HepG2 (cell line): ENCODE data around the gene SELENOH. TPM values are rescaled to one million over a fixed set of nuclear protein-coding genes. Genes with fewer than 3 reads are reported as not detected.

Experiments used
- ATAC-seq: fragments of 200-7000 bp; cut with Tn5 transposase; 3 replicates; pipeline ENCODE4 v1.9.1; 2020; ENCODE audit warnings: mild to moderate bottlenecking, moderate library complexity
- BruUV-seq: library from RNA; stranded (reverse); fragments of 400-500 nt; replicated peaks from 2 replicates; lab custom pipeline; 2021; lab: Mats Ljungman, UMichigan
- CTCF ChIA-PET: fragments of 300-600 bp; formaldehyde crosslinking; extraction: SDS; loops from one replicate; lab custom pipeline; 2021; ENCODE audit warnings: low total read pairs, inconsistent platforms, low intra/inter-chr PET ratio; lab: Yijun Ruan, JAX
- POLR2A ChIA-PET: fragments of 350-600 bp; sonication (Branson Sonifier 250); formaldehyde crosslinking; loops from one replicate; lab custom pipeline; 2020; ENCODE audit warnings: antibody characterized with exemption, inconsistent platforms; lab: Yijun Ruan, JAX
- DNase-seq: peaks from one replicate; pipeline ENCODE4 v3.0.0-alpha.2; 2015; ENCODE audit warnings: low spot score
- FAIRE-seq: peaks from 3 replicates; lab custom pipeline; 2011; peaks lifted over from hg19 to GRCh38; lab: Jason Lieb, UNC
- H2AFZ ChIP-seq: one replicate; pipeline ENCODE4 v1.6.1; 2011; ENCODE audit warnings: low read length, inconsistent platforms
- H3K27ac ChIP-seq: fragments of 300-600 bp; 3 replicates; pipeline ENCODE4 v1.8.0; 2011; ENCODE audit warnings: mixed run types, mild to moderate bottlenecking, mixed read lengths, low read length, inconsistent platforms; ENCODE audit not compliant: insufficient read depth; ENCODE audit errors: extremely low read length
- H3K27me3 ChIP-seq, 2 experiments: fragments of 200-600 bp in 1 of 2; 2 replicates in 1 of 2; 3 replicates in 1 of 2; pipeline versions ENCODE4 v1.6.0 to v1.8.0; 2011; ENCODE audit warnings: low read length in 2 of 2, mild to moderate bottlenecking in 2 of 2, moderate library complexity in 2 of 2, inconsistent platforms in 1 of 2; ENCODE audit not compliant: insufficient read depth in 2 of 2, control insufficient read depth in 1 of 2
- H3K36me3 ChIP-seq, 2 experiments: fragments of 200-600 bp in 1 of 2; replicated peaks in 1 of 2; 2 replicates in 1 of 2; 3 replicates in 1 of 2; pipeline versions ENCODE4 v1.5.1 to v1.8.0; 2011; ENCODE audit warnings: low read length in 2 of 2, inconsistent platforms in 1 of 2; ENCODE audit not compliant: insufficient read depth in 2 of 2, control insufficient read depth in 1 of 2
- H3K4me1 ChIP-seq: 2 replicates; pipeline ENCODE4 v1.5.1; 2012; ENCODE audit warnings: low read length, inconsistent platforms; ENCODE audit not compliant: insufficient read depth
- H3K4me2 ChIP-seq: 2 replicates; pipeline ENCODE4 v1.6.0; 2011; ENCODE audit warnings: low read depth, low read length, inconsistent platforms
- H3K4me3 ChIP-seq, 3 experiments: fragments of 200-600 bp in 1 of 3; sonication (generic), shearing (Covaris generic) in 1 of 3; replicated peaks in 1 of 3; 2 replicates each; pipeline ENCODE4 v1.5.1; 2011 to 2016; ENCODE audit warnings: low read length in 3 of 3, inconsistent platforms in 2 of 3, low read depth in 2 of 3, mild to moderate bottlenecking in 2 of 3, control low read depth in 1 of 3, mixed read lengths in 1 of 3; ENCODE audit not compliant: insufficient read depth in 1 of 3
- H3K79me2 ChIP-seq: one replicate; pipeline ENCODE4 v1.6.1; 2011; ENCODE audit warnings: low read length, inconsistent platforms; ENCODE audit not compliant: insufficient read depth
- H3K9ac ChIP-seq: 2 replicates; pipeline ENCODE4 v1.6.0; 2011; ENCODE audit warnings: mild to moderate bottlenecking, low read depth, low read length, inconsistent platforms; ENCODE audit not compliant: insufficient read depth
- H3K9me3 ChIP-seq: 2 replicates; pipeline ENCODE4 v1.5.1; 2012; ENCODE audit warnings: mild to moderate bottlenecking, low read length
- H4K20me1 ChIP-seq: 2 replicates; pipeline ENCODE4 v1.6.0; 2011; ENCODE audit warnings: inconsistent platforms, mild to moderate bottlenecking, low read length, moderate library complexity; ENCODE audit not compliant: insufficient read depth
- AKAP8 ChIP-seq: sonication (generic); formaldehyde crosslinking; IDR thresholded peaks from 2 replicates; pipeline ENCODE4 v1.5.1; 2020; ENCODE audit warnings: mild to moderate bottlenecking, missing genetic modification reagents
- HOXA7 ChIP-seq: sonication (generic); formaldehyde crosslinking; IDR thresholded peaks from 2 replicates; pipeline ENCODE4 v1.8.1; 2022; ENCODE audit warnings: mild to moderate bottlenecking, missing genetic modification reagents, moderate library complexity
- MAFK ChIP-seq, 2 experiments: IDR thresholded peaks in 1 of 2; conservative IDR thresholded peaks in 1 of 2; 2 replicates each; pipeline ENCODE4 v1.6.1; 2011; ENCODE audit warnings: improper control_type of control experiment in 2 of 2, low read length in 2 of 2
- MAX ChIP-seq: IDR thresholded peaks from 2 replicates; pipeline ENCODE4 v1.6.1; 2012; ENCODE audit warnings: inconsistent platforms
- MTF2 ChIP-seq: sonication (generic); formaldehyde crosslinking; IDR thresholded peaks from 2 replicates; pipeline ENCODE4 v1.5.0; 2020; ENCODE audit warnings: missing genetic modification reagents, borderline replicate concordance
- RBFOX2 ChIP-seq: fragments of 200-400 bp; formaldehyde crosslinking; IDR thresholded peaks from 2 replicates; pipeline ENCODE4 v1.6.1; 2017; ENCODE audit warnings: low read depth, mild to moderate bottlenecking, low read length
- ZMYM2 ChIP-seq: sonication (generic); formaldehyde crosslinking; IDR thresholded peaks from 2 replicates; pipeline ENCODE4 v1.8.0; 2022; ENCODE audit warnings: mild to moderate bottlenecking, missing genetic modification reagents
- ZNF230 ChIP-seq: sonication (generic); formaldehyde crosslinking; IDR thresholded peaks from 2 replicates; pipeline ENCODE4 v1.4.0; 2020; ENCODE audit warnings: mild to moderate bottlenecking, missing genetic modification reagents
- ZNF335 ChIP-seq: sonication (generic); formaldehyde crosslinking; IDR thresholded peaks from 2 replicates; pipeline ENCODE4 v1.4.0; 2020; ENCODE audit warnings: missing genetic modification reagents
- ZNF350 ChIP-seq: sonication (generic); formaldehyde crosslinking; IDR thresholded peaks from 2 replicates; pipeline ENCODE4 v1.4.0; 2020; ENCODE audit warnings: mild to moderate bottlenecking, low read depth, missing genetic modification reagents, borderline replicate concordance
- ZNF800 ChIP-seq: sonication (generic); formaldehyde crosslinking; IDR thresholded peaks from 2 replicates; pipeline ENCODE4 v1.4.0; 2020; ENCODE audit warnings: missing genetic modification reagents
- WGBS: methylation state at CpG from one replicate; pipeline ENCODE4 v1.1.6; 2017; ENCODE audit warnings: low lambda C conversion rate; 5-methylcytosine and 5-hydroxymethylcytosine counted together
- in situ Hi-C: cut with HindIII; loops from 2 replicates; pipeline ENCODE4 v1.10.0; 2017; ENCODE audit warnings: low pct_unique_long_range_greater_than_20kb; ENCODE audit not compliant: extremely low pct_ligation_motif_present
- intact Hi-C: fragments of 100-400 bp; cut with micrococcal nuclease; formaldehyde crosslinking; loops from one replicate; pipeline ENCODE4 v1.10.0; 2022; ENCODE audit not compliant: unreplicated experiment
- polyA plus RNA-seq, 8 experiments: library from polyadenylated mRNA; depleted of rRNA in 3 of 8; stranded (reverse) in 7 of 8; unstranded in 1 of 8; fragments of >200 nt; fragmentation: Illumina TruSeq in 4 of 8; extraction: Trizol in 4 of 8; gene quantifications; 2 replicates each; pipeline versions ENCODE4 v1.2.1 to v1.2.3, GENCODE V29; 2011 to 2016; ENCODE audit warnings: low read depth in 4 of 8, missing spikeins in 1 of 8, mixed read lengths in 1 of 8; ENCODE audit not compliant: insufficient read depth in 1 of 8
- total RNA-seq, 5 experiments: library from RNA; depleted of rRNA; stranded (reverse); fragments of >200 nt; fragmentation: Illumina TruSeq; extraction: Trizol; gene quantifications; 2 replicates each; pipeline ENCODE4 v1.2.3, GENCODE V29; 2016; ENCODE audit warnings: low read depth in 1 of 5
- TF ChIP-seq, protein P1 (sequence below): sonication (generic); formaldehyde crosslinking; conservative IDR thresholded peaks from 2 replicates; pipeline ENCODE4 v1.8.0; 2022; ENCODE audit warnings: mild to moderate bottlenecking, moderate library complexity, missing genetic modification reagents
- TF ChIP-seq, protein P2 (sequence below): sonication (generic); formaldehyde crosslinking; IDR thresholded peaks from 2 replicates; pipeline ENCODE4 v1.4.0; 2020; ENCODE audit warnings: missing genetic modification reagents

Gene SELENOH
- total and polyA plus RNA-seq, 2 of the 13 experiments (the other 11 are each of a cell fraction or from before 2014, with no cell fraction given): 27.2 to 77.4 TPM

GRCh38 chr11:57761301-57762234 is 20.3 kb downstream of the SELENOH start, which contains the start of gene CTNND1:
TSS of gene CTNND1 (plus strand) at chr11:57761802. CDS start at chr11:57791479, 29,677 bp downstream.
- Histone ChIP-seq H3K4me2 (peak within 1 kb of the TSS; percentile 90), H3K79me2 (peaks cover 52% of the 10 kb centered on the region), H3K27me3 (no peaks in the 10 kb centered on the region; a peak in 1 of 5 replicates), H3K9me3 (no peaks in the 10 kb centered on the region), H2AFZ (peak within 1 kb of the TSS; percentile 99), H3K27ac (peak within 1 kb of the TSS; percentile 99), H3K36me3 (no peaks in the 10 kb centered on the region; a peak in 1 of 5 replicates), H3K4me1 (peaks cover 49% of the 10 kb centered on the region), H3K9ac (peak within 1 kb of the TSS; percentile 100), H3K4me3 (peak within 1 kb of the TSS; percentile 80 to 97 (median 88)), H4K20me1 (peaks cover 27% of the 10 kb centered on the region)
- POLR2A ChIA-PET: interaction anchor here (1.0 to 10.3 kb wide), 11 partner anchors 9 to 50 kb away, joined by 3 to 215 read pairs (median 9); partner anchors contain the start of genes BTBD18, MED19, SELENOH and TMX2
- BruUV-seq: TSS peak; percentile 98
- FAIRE-seq (peak; percentile 73), ATAC-seq (peak; percentile 95), DNase-seq (peak; percentile 97)
- WGBS: 7% methylated on average over 13 of the region's 13 CpGs
- CTCF ChIA-PET: interaction anchor here (1.2 kb wide), 1 partner anchor 39 kb away, joined by 3 read pairs; no protein-coding TSS in a partner anchor
- in situ Hi-C loops (loop anchor here (5.0 kb wide), 1 partner anchor 41 kb away; no protein-coding TSS in a partner anchor), intact Hi-C loops (no loop called here)
- TF ChIP-seq ZNF800 (CRISPR knock-in tag) (no peak), MTF2 (no peak), MAFK (conservative IDR thresholded peaks at IDR 0.05 in 1 of 2, IDR thresholded peaks at IDR 0.05 in 1 of 2; ENCODE audit: low read length in 2 of 2) (no peak), RBFOX2 (peak; percentile 27), AKAP8 (CRISPR knock-in tag) (no peak), ZNF335 (peak; percentile 48; the same call in 1 of the 2 replicates), ZNF230 (CRISPR knock-in tag) (no peak), MAX (peak; percentile 37), HOXA7 (CRISPR knock-in tag) (no peak), ZNF350 (0 out of 2 replicates have a peak, but pooled peaks have one; percentile 24), ZMYM2 (CRISPR knock-in tag) (no peak)
- TF ChIP-seq, protein P1, sequence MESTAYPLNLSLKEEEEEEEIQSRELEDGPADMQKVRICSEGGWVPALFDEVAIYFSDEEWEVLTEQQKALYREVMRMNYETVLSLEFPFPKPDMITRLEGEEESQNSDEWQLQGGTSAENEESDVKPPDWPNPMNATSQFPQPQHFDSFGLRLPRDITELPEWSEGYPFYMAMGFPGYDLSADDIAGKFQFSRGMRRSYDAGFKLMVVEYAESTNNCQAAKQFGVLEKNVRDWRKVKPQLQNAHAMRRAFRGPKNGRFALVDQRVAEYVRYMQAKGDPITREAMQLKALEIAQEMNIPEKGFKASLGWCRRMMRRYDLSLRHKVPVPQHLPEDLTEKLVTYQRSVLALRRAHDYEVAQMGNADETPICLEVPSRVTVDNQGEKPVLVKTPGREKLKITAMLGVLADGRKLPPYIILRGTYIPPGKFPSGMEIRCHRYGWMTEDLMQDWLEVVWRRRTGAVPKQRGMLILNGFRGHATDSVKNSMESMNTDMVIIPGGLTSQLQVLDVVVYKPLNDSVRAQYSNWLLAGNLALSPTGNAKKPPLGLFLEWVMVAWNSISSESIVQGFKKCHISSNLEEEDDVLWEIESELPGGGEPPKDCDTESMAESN (CRISPR knock-in tag): no peak
- TF ChIP-seq, protein P2, sequence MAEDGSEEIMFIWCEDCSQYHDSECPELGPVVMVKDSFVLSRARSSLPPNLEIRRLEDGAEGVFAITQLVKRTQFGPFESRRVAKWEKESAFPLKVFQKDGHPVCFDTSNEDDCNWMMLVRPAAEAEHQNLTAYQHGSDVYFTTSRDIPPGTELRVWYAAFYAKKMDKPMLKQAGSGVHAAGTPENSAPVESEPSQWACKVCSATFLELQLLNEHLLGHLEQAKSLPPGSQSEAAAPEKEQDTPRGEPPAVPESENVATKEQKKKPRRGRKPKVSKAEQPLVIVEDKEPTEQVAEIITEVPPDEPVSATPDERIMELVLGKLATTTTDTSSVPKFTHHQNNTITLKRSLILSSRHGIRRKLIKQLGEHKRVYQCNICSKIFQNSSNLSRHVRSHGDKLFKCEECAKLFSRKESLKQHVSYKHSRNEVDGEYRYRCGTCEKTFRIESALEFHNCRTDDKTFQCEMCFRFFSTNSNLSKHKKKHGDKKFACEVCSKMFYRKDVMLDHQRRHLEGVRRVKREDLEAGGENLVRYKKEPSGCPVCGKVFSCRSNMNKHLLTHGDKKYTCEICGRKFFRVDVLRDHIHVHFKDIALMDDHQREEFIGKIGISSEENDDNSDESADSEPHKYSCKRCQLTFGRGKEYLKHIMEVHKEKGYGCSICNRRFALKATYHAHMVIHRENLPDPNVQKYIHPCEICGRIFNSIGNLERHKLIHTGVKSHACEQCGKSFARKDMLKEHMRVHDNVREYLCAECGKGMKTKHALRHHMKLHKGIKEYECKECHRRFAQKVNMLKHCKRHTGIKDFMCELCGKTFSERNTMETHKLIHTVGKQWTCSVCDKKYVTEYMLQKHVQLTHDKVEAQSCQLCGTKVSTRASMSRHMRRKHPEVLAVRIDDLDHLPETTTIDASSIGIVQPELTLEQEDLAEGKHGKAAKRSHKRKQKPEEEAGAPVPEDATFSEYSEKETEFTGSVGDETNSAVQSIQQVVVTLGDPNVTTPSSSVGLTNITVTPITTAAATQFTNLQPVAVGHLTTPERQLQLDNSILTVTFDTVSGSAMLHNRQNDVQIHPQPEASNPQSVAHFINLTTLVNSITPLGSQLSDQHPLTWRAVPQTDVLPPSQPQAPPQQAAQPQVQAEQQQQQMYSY (CRISPR knock-in tag): peak; percentile 56; the same call in 1 of the 2 replicates
